CD4-positive, alpha-beta T cell treated with Interferon alpha-2 for 1 hour (primary cell): Measurements from ENCODE around the gene CNIH2.
"Not testable (repeated sequence)": the region's sequence is repeated elsewhere in the genome, so short reads cannot be mapped to it uniquely, and the experiment has no call there.

Experiments used
- DNase-seq, 2 donors: peaks; one replicate each; pipeline ENCODE4 v3.0.0-alpha.2; 2020 to 2022

CNIH2 gene

DNA sequence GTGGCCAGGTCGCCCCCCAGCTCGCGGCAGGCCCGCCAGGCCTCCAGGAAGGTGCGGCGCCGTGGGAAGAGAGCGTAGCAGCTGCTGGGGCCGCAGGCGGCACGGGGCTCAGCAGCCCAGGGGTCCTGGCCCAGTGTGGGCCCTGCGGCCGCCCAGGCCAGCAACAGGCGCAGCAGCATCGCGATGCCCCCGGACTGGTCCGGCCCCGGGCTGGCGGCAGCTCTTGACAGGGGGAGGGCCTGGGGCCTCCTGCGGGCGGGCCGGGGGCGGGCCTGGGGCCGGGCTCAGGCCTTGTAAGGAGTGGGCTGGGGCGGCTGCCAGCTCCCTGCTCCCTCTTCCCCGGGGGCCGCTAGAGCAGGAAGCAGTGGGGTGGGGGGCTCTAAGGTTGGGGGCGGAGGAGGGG lies 38.9 kb downstream of the CNIH2 start, which contains the start of gene CD248:
Gene CD248, minus strand, starts transcription at position 196 of the 403 bp plus-strand sequence. Its CDS starts 17 bp downstream, at position 179.
- DNase-seq, result no peak

DNA sequence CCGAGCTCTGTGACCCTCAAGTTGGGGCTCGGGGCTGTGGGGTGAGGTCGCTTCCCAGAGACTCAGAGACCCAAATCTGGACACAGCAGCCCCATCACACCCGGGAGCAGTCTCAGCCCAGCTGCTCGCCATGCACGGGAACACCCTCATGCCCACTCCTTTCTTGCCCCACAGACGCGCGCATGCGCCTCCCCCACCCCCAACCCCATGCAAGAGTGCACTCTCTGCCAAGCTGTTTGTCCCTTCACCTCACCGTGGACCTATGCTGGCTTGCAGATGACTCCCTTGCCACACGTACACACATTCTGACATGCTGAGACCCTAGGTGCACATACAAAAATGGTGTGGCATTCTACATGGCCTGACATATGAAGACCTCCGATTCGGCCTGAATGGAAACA lies 39.3 kb downstream of the CNIH2 start:
- DNase-seq, result peak; percentile 39 to 57

DNA sequence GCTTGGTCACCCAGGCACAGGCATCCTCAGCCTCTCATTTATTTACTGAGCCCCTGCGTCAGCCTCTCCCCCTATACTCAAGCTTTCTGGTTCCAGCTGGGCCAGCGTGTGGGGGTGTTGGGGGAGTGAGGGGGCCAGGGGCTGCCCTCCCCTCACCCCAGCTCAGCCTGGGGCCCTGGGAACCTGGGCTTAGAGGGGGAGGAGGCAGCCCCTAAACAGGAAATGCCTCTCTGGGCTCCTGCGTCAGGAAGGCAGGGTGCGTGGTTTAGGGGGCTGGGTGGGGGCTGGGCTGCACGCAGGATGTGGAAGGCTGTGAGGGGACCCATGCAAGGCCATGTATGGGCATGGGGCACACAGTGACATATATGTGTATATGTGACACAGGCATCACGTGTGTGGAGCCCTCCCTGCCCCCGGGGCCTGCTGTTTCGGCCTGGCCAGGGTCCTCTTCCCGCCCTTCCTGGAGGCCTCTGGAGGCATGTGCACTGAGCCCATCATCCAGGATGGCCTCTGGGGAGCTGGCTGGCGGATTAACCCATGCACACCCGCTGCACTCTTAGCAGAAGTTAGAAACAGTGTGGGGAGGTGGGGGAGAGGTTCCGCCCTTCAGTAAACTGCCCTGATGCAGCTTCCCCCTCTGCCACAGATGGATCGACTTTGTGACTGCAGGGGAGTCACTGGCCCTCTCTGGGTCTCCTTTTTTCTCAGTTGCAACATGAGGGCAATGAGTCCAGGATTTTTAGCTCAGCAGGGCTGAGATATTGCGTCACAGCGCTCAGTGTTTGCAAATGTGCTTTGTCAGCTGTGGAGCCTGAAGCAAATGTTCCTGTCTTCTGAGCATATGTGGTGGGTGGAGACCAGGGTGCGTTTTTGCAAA lies 40.0 kb downstream of the CNIH2 start:
- DNase-seq, result peak; percentile 73 to 82

DNA sequence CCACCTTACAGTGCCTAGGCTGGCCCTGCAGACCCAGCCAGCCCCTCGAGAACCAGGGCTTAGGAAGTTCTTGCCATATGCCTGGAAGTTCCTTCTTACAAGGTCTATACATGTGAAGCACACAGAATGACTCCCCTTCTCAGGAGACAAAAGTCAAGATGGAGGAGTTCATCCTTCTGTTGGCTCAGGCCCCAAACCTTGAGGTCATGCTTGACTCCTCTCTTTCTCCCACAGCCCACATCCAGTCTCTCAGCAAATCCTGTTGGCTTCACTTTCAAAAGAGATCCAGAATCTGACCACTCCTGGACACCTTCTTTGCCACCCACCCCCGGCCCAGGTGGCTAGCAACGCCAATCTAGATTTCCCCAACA lies 40.6 kb downstream of the CNIH2 start:
- no peak for DNase-seq

DNA sequence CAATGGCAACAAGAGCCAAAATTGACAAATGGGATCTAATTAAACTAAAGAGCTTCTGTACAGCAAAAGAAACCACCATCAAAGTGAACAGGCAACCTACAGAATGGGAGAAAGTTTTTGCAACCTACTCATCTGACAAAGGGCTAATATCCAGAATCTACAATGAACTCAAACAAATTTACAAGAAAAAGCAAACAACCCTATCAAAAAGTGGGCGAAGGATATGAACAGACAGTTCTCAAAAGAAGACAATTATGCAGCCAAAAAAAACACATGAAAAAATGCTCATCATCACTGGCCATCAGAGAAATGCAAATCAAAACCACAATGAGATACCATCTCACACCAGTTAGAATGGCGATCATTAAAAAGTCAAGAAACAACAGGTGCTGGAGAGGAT lies 42.3 kb downstream of the CNIH2 start:
- DNase-seq, result not testable (repeated sequence)

DNA sequence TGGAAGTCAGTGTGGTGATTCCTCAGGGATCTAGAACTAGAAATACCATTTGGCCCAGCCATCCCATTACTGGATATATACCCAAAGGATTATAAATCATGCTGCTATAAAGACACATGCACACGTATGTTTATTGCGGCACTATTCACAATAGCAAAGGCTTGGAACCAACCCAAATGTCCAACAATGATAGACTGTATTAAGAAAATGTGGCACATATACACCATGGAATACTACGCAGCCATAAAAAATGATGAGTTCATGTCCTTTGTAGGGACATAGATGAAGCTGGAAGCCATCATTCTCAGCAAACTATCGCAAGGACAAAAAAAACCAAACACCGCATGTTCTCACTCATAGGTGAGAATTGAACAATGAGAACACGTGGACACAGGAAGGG lies 42.8 kb downstream of the CNIH2 start:
- not testable (repeated sequence) for DNase-seq

DNA sequence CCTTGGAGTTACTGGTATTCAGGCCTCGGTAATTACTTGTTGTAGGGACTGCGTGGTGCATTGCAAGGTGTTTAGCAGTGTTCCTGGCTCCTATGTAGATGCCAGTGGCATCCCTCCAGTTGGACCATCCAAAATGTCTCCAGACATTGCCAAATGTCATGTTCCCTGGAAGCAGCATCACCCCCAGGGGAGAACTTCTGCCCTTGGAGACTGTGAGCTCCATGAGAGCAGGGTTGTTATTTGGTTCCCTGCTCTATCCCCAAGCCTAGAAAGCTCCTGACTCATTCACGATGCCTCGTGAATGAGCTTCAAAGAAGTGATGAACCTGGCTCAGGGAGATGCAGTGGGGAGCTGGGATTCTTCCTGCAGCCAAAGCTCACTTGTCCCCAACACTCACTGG lies 43.6 kb downstream of the CNIH2 start:
- no peak for DNase-seq

DNA sequence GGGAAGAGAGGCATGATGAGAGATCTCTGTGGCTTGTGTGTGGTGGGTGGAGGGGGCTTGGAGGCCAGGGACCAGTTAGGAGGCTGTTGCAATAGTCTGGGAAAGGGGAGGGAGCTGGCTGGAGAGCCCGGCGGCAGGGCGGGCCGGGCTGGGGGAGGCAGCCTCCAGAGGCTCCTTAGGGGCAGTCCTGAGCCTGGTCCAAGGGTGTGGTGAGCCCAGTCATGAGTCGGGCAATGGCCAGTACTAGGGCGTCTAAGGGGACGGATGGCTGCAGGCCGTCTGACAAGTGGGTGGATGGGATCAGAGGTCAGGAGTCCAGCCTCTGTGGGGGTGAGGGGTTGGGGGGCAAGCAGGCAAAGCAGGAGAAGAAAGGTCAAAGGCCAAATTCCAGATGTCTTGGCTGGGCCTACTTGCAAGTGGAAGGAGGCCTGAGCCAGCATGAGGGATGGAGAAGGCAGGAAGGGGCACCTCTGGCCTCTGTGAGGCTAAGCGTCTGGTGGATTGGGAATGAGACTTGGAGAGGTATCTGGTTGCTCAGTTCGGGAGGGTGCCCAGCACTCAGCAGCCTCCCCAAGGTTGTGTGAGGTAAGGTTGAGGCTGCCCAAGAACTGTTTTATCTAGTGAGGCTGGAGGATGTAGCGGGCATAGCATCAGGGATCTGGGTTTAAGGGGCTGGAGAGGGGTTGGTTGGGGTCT lies 44.9 kb downstream of the CNIH2 start:
- DNase-seq, result no peak

DNA sequence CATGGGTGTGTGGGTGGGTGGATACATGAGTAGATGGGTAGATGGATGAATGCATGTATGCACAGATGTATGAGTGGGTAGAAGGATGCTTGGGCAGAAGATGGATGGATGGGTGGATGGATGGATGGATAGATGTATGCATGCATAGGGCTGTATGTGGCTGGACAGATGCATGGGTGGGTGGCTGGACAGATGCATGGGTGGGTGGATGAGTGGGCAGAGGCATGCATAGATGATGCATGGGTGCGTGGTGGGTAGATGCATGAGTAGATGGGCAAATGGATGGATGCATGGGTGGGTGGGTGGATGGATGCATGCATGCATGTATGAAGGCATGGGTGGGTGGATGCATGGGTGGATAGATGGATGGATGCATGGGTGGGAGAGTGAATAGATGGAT lies 45.7 kb downstream of the CNIH2 start:
- DNase-seq, result no peak

DNA sequence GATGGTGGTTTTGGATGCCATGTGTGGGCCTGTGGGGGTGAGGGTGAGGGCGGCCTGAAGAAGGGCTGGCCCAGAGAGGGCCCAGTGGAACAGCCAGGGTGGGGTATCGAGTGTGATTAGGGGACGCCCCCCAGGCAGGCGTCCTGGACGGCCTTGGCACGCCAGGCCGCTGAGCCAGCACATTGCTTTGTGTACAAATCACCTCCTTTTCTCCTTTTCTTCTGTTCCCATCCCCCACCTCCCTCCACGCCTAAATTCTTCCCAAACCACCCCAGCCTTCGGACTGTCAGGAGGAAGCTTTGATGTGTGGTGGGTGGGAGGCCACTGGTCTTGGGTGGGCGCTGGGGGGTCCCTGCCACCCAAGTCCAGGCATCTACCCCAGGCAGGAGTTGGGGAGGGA lies 46.7 kb downstream of the CNIH2 start:
- no peak for DNase-seq

DNA sequence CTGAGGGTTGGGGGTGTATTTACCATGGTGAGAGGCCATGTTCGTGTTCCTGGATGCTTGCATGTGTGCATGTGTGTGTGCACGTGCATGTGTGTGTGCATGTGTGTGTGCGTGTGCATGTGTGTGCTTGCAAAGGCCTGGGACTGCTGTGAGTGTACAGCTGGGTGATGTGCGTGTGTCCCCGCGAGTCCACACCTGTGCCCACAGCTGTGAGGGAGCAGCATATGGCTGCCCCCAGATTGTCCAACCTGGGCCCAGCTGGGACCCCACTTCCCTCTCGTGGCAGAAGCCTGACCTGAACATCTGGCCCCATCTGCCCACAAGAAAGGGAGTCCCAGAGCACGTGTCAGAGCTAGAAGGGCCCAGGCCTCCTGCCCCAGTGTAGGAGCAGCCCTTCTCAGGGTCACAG lies 47.3 kb downstream of the CNIH2 start:
- no peak for DNase-seq

DNA sequence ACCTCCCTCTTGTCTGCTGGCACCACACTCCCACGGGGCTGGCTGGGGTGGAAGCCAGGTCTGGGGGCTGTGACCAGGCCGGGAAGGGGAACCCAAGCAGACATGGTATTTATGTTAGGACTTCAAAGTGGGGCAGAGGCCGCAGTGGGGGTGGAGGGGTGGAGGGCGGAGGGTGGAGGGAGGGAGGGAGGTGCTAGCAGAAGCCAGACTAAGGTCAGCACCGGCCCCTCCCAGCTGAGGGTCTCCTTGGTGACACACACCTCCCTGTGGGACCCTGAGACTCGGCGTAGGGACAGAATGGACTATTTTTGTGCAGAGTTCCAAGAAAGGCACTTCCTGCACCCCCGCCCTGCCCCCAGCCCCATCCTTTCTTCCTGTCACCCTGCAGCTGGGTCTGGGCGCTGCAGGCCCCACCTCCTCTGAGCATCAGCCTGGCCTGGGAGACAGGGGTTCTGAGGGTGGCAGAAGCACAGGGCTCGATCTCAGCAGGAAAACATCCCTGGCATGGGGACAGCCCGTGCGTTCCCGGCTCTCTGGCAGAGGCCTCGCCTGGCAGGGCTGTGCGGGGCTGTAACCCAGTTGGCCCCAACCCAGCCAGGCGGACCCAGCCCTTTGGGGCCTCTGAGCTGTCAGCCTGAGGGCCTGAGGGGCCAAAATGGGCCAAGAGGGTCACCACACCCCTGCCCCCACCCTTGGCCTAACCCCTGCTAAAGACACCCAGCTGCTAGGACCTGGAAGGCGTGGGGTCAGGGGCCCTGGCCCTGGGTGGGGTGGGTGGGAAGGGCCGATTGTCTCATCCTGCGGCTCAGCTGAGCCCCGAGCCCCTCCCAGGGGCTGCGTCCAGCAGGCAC lies 48.5 kb downstream of the CNIH2 start:
- DNase-seq, result peak; percentile 20 to 46

DNA sequence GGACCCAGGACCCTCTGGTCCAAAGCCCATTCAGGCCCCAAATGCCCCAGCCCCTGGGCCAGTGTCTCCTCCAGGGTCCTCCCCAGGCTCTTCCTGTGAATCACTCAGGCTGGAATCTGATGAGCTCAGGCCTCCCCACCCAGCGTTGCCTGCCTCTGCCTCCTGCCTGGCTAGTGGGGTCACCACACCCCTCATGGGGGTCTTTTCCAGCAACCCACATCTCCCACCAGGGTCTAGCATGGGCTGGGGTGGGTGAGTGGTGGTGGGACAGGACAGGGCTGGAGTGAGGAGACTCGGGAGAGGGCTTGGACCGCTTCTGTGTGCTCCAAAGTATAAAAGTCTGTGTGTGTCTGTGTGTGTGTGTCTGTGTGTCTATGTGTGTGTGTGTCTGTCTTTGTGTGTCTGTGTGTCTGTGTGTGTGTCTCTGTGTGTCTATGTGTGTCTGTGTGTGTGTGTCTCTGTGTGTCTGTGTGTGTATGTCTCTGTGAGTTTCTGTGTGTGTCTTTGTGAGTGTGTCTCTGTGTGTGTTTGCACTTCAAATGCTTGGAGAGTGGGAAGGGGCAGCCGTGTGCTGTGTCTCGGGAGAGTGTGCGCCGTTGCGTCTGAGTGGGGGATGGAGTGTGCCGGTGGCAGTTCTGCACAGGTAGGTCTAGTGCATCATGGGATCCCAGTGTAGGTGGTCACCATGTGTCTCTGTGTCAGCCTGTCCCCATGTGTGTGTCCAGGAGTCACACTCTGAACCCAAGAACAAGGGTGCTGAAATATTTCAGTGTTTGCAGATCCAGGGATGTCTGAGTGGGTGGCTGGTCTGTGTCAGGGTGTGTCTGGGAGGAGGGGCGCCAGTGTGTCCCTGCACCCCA lies 49.4 kb downstream of the CNIH2 start:
- no peak for DNase-seq

DNA sequence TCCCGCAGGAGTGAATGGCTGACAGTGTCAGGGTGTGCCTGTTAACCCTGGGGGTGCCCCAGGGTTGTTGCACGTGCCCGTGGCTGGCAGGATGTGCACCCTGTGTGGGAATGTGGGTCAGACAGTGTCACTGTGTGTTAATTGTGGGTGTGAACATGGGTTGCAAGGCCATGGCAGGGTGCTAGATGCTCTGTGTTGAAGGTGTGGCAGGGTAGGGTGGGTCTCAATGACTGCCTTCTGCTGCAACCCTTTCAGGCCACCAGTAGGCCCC lies 50.0 kb downstream of the CNIH2 start:
- DNase-seq, result peak; percentile 44 to 69

DNA sequence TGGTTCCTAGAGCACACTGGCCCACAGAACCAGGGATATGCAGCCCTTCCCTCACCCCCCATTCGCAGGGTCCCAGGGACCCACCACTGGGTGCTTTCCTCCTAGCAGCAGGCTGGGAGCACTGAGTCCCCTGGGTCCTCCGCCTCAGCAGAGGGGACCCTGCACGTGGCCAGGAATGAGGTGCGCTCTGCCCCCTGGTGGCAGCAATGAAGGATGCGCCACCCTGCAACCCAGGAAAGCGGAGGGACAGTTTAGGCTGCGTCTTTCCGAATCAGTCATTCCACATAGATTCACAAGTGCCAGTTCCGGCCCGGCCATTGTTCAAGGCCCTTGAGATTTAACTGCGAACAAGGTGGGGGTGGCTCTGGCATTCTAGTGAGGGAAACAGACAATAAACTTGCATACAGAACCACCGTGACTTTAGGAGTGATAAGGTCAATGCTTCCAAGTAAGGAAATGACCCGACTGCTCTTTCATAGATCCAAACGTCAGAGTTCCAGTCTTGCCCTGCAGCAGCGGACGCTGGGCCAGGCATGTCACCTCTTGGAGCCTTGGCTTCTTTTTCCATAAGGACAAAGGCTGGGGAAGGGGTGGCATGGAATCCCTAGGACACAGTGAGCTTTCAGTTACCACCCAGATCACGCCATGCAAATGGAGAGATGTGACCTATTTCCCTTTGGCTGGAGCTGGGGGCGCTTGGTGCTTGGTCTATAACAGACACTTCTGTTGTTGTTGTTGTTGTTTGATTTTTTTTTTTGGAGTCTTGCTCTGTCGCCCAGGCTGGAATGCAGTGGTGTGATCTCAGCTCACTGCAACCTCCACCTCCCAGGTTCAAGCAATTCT lies 50.5 kb downstream of the CNIH2 start:
- DNase-seq, result peak; percentile 80 to 87

DNA sequence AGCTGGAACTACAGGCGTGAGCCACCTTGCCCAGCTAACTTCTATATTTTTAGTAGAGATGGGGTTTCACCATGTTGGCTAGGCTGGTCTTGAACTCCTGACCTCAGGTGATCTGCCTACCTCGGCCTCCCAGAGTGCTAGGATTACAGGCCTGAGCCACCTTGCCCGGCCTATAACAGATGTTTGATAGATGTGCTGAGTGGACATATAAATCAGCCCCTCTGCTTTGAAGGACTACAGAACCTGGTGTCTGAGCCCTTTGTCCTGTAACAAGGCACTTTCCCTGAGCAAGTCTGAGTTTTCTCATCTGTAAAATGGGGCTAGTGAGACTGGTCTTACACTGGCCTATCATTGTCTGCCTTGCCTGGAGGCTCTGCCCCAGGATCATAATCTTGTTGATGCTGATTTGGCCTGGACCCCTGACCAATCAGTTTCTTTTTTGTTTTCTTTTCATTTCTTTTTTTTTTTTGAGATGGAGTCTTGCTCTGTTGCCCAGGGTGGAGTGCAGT lies 51.2 kb downstream of the CNIH2 start:
- DNase-seq, result no peak

DNA sequence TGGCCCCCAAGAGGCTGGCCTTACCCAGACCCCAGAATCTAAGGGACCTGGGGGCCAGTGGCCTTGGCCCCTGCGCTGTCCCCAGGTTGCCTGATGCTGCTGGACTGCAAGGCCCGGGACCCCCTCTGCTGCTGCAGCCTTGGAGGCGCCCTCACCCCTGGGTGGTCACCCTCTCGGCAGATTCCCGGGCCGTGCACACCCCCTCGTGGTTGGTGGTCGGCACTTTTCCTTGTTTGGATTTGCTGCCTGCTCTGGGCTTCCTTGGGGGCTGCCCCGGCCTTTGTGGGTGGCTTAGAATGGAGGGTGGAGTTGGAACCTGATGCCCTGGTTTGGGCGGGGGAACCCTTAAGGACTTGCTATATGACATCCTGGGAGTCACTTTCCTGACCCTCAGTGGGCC lies 53.0 kb downstream of the CNIH2 start:
- DNase-seq, result no peak

DNA sequence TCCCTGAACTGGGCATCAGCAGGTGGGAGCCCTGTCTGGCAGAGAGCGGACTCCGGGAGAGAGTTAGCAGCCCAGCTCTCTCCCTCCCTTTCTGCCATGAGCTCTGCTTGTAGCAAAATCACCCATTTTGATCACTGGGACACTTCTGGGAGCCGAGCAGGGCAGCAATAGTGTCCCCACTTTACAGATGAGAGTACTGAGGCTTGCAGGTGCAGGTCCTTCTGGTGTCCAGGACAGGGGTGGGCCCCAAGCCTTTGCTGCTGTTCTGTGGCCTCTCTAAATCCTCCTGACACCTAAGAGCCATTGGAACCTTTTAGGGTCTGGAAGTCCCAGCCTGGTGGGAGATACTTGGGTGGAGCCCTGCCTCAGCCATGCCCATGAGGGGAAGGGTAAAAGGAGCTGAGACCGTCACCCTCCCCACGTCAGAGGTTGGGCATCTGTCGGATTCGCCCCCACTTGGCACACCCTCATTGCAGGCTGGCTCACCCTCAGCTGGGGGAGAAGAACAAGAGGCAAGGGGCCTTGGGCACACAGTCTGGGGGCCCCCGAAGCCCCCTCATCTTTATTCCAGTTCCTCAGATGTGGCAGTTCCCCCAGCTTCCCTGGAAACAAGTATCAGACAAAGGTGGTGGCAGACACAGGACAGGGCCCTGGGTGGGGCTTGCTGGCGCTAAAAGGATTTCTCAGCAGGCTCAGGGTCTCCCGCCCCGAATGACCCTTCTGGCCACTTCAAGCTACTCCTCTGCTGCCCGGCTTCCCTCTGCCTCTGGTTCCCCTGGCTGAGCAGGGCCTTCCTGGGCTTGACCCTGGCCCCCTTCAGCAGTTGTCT lies 53.8 kb downstream of the CNIH2 start:
- no peak for DNase-seq

DNA sequence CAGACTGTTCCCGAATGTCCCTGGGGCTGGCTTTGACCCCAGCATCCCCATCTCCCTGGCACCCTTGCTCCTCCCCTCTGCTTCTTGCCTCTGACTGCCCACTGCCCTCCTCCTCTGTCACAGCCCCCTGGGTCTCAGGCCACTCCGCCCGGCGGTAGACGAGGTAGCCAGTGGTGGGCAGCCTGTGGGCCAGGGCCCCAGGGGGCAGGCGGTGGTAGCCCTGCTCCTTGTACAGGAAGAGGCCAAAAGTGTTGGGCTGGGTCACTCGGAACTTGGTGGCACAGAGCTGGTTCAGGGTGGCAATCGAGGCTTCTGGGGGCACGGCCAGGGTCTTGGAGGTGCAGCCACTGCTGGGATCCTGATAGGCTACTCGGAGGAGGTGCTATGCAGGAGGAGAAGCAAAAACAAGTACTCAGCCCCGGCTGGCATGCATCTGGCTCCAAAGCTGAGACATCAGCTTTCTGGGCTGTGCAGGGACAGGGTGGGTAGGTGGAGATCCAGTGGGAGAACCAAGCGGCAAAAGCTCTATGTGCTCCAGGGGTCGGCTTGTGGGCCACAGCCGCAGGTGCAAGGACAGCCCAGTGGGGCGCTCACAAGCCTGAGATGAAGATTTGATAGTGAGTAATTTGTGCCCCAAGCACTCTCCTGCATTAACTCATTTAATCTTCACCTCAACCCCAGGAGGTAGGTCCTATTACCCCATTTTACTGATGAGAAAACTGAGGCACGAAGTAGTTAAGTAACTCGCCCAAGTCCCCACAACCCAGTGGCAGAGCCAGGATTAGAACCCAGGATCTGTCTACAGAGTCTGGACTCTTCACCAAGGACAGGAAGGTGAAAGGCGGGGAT lies 54.6 kb downstream of the CNIH2 start:
- no peak for DNase-seq
